ENCODE data around the gene RPAP3.
"Not testable (repeated sequence)": the region's sequence is repeated elsewhere in the genome, so short reads cannot be mapped to it uniquely, and the experiment has no call there.

The RPAP3 gene

GRCh38 chr12:47686645-47687240 lies 19.1 kb downstream of the RPAP3 start:
- no peak for DNase-seq (ENCODE audit: low read depth, low spot score)

- DNase-seq (ENCODE audit: low read depth, low spot score) = no peak
Observed at GRCh38 chr12:47679785-47680184, 26.0 kb downstream of the RPAP3 start.

DNA sequence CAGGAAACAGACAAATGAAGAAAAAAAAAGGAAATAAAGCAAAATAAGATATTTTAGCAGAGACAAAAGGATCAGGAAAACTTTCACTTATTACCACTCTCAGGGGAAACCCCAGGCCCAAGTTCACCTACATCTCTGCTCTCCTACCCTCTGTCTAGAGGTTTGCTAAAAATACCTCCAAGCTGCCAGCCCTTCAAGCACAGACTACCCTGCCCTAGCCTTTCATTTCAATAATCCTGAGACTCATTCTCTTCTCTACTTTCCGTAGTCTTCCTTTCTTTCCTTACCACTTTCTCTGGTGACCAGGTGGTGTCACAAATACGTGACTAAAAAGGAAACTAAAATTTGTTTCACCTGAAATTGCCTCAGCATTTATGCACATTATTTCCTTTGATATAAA lies 33.8 kb downstream of the RPAP3 start:
- no peak for DNase-seq (ENCODE audit: low read depth, low spot score)

GRCh38 chr12:47667935-47668334 lies 37.9 kb downstream of the RPAP3 start:
- DNase-seq (ENCODE audit: low read depth, low spot score) = not testable (repeated sequence)

DNA sequence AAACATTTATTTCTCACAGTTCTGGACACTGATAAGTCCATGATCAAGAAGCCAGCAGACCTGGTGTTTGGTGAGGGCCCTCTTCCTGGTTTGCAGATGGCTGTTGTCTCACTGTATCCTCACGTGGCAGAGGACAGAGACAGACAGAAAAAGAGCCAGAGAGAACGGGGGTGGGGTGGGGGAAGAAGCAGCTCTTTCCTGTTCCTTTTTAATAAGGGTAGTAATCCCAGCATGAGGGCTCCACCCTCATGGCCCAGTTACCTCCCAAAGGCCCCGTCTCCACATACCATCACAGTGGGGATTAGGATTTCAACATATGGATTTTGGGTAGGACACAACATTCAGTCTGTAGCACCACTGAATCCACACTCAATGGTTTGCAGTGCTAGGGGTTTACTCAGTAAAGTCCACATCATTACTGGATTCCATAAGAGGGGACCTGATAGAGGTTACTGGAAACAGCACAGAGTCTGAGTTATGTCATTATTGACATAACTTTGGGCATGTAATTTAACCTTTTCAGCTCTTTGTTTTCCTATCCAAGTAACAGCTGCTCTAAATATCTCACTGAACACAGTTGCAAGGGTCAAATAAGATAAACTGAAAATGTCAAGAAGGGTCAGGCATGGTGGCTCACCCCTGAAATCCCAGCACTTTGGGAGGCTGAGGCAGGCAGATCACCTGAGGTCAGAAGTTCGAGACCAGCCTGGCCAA lies 53.2 kb downstream of the RPAP3 start:
- DNase-seq (ENCODE audit: low read depth, low spot score) = no peak

- DNase-seq (ENCODE audit: low read depth, low spot score) = no peak
Observed at GRCh38 chr12:47651368-47652254, 54.2 kb downstream of the RPAP3 start.

GRCh38 chr12:47650469-47650868 lies 55.4 kb downstream of the RPAP3 start:
- DNase-seq (ENCODE audit: low read depth, low spot score) = no peak

DNA sequence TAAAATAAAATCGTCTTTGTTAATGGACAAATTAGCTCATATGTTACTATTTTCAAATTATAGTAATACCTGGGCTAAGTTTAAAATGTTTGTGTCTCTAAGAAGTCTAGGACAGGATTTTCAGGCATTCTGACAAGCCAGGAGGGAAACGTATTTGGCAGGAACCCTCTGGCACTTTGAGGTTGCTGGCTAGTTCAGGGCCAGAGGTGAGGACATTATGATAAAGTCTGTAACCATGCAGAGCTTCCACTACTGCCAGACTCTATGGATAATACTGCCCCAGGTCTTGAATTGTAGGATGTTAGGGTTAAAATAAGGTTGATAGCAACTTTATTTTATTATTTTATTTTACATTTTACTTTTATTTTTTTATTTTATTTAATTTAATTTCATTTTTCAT lies 56.4 kb downstream of the RPAP3 start:
- DNase-seq (ENCODE audit: low read depth, low spot score) = no peak

DNA sequence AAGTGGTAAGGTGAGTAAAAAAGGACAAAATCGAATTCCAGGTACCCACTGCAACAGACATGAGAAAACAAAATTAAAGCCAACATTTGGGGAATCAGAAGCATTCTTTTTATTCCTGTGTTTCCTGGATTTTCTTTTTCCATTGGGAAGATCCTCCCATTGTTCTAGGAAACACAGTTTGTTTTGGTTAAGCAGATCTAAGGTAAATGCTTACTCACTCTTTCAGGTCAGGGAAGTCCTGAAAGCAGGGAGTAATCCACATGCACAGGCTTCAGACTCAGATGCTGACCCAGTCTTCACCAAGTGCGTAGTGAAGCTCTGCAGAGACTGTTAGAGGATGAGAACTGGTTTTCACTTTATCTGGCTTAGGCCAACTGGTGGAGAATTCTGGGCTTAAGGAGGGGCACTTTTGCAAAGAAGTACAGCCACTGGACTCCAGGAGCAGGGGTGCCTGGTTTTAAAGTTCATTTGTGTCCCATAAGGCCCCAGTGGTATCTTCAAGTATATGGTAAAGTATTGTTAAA lies 57.7 kb downstream of the RPAP3 start:
- DNase-seq (ENCODE audit: low read depth, low spot score) = no peak

DNA sequence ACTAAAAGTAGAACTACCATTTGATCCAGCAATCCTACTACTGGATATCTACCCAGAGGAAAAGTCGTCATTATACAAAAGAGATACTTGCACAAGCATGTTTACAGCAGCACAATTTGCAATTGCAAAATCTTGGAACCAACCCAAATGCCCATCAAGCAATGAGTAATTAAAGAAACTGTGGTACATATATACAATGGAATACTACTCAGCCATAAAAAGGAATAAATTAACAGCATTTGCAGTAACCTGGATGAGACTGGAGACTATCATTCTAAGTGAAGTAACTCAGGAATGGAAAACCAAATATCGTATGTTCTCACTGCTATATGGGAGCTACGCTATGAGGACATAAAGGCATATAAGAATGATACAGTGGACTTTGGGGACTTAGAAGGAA lies 63.5 kb downstream of the RPAP3 start:
- not testable (repeated sequence) for DNase-seq (ENCODE audit: low read depth, low spot score)

DNA sequence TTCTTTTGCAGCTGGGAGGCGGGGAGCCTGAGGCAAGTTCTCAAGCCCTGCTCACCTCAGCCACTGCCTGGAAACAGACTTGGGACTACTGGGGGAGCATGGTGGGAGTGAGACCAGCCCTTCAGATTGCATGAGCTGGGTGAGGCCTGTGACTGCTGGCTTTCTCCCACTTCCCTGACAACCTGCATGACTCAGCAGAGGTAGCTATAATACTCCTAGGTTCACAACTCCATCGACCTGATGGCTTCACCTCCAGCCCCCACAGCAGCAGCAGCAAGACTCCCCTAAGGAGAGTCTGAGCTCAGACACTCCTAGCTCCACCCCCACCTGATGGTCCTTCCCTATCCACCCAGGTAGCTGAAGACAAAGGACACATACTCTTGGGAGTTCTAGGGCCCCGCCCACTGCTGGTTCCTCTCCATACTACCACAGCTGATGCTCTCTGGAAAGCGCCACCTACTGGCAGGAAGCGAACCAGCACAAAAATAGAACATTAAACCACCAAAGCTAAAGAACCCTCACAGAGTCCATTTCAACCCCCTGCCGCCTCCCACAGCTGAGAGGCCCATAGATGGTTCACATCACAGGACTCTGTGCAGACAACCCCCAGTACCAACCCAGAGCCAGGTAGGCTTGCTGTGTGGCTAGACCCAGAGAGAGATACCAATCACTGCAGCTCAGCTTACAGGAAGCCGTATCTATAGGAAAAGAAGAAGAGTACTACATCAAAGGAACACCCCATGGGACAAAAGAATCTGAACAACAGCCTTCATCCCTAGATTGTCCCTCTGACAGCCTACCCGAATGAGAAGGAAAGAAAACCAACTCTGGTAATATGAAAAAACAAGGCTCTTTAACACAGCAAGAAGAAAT lies 68.7 kb downstream of the RPAP3 start:
- DNase-seq (ENCODE audit: low read depth, low spot score) = no peak

DNA sequence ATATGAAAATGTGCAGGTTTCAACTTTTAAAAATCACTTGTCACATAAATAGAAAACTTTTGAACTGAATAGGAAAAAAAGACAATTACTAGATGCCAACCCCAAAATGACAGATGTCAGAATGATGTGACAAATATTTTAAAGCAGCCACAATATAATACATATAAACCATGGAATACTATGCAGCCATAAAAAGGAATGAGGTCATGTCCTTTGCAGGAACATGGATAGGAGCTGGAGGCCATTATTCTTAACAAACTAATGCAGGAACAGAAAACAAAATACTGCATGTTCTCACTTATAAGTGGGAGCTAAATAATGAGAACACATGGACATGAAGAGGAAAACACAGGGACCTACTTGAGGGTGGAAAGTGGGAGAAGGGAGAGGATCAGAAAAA lies 70.1 kb downstream of the RPAP3 start:
- DNase-seq (ENCODE audit: low read depth, low spot score) = not testable (repeated sequence)

GRCh38 chr12:47634127-47634526 lies 71.7 kb downstream of the RPAP3 start:
- no peak for DNase-seq (ENCODE audit: low read depth, low spot score)

GRCh38 chr12:47621960-47622359 lies 83.9 kb downstream of the RPAP3 start:
- no peak for DNase-seq (ENCODE audit: low read depth, low spot score)

DNA sequence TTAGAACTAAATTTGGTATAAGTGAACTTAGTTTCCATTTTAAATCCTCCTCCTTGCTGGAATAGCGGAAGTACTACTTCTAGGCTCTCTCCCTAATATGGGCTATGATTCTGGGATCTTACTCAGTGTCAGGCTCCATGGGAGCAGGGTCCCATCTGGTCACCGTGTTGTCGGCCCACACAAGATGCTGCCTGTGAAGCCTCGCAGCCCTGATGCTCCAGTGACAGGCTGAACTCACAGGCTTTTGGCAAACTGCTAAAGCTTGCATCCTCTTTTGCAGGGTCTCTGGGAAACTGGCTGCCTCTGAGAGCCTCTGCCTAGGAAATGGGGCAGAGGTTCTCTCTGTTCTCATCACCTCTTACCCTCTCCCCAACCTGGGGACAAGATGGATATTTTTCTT lies 88.4 kb downstream of the RPAP3 start:
- no peak for DNase-seq (ENCODE audit: low read depth, low spot score)

DNA sequence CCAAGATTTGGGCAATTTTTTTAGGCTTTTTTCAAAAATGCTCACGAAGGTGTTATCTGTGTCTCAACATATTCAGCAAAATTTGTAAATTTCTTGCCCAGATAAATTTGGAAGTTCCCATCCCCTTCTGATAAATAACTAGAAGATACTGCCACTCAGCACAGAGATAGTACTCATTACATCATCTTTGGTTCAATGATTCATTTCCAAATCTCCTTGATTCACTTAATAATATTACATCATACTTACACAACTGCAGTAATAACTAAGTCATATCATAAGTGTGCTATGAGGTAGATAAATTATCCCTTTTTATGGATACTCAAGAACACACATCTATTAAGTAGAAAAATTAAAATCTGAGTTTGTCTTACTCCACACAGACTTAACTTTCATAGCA lies 89.4 kb downstream of the RPAP3 start:
- no peak for DNase-seq (ENCODE audit: low read depth, low spot score)

DNA sequence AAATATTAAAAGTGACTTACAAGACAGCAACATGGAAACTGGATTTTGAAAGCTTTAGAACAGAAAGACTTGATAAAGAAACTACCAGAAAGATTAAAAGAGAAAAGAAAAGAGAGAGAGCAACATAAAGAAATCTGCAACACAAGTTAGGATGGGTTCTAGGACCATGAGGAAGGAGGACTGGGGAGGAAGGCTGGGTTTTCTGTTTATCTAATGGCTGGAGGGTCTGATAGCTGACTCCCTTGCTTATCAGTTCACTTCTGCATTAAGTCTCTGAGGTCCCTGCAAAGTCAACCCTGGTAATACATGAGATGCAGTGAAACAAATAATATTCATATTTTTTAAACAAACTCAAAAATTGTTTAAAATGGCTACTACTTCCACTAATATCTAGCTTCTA lies 90.1 kb downstream of the RPAP3 start:
- DNase-seq (ENCODE audit: low read depth, low spot score) = no peak

DNA sequence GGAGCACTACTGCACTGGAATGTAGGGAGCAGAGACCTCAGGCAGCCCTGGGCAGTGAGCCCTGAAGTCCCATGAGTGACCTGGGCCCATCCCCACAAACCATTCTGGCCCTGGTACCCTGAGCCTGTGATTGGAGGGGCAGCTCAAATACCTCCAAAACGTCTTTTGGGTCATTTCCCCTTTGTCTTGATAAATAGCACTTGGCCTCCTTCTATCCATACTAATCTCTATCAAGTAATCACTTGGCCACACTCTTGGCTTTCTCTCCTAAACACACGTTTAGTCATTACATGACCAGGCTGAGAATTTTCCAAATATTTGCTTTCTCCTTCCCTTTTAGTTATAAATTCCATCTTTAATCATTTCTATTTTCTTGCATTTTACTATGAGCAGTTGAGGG lies 91.3 kb downstream of the RPAP3 start:
- no peak for DNase-seq (ENCODE audit: low read depth, low spot score)

- DNase-seq (ENCODE audit: low read depth, low spot score) = no peak
Observed at GRCh38 chr12:47612953-47613352, 92.9 kb downstream of the RPAP3 start.

GRCh38 chr12:47611906-47612305 lies 93.9 kb downstream of the RPAP3 start:
- no peak for DNase-seq (ENCODE audit: low read depth, low spot score)
